ENCODE results near the gene LIN7B.
A peak's percentile ranks its signal among the peaks of the same experiment; 100 is the strongest.
"Not testable (repeated sequence)": the region's sequence is repeated elsewhere in the genome, so short reads cannot be mapped to it uniquely, and the experiment has no call there.

LIN7B gene

DNA sequence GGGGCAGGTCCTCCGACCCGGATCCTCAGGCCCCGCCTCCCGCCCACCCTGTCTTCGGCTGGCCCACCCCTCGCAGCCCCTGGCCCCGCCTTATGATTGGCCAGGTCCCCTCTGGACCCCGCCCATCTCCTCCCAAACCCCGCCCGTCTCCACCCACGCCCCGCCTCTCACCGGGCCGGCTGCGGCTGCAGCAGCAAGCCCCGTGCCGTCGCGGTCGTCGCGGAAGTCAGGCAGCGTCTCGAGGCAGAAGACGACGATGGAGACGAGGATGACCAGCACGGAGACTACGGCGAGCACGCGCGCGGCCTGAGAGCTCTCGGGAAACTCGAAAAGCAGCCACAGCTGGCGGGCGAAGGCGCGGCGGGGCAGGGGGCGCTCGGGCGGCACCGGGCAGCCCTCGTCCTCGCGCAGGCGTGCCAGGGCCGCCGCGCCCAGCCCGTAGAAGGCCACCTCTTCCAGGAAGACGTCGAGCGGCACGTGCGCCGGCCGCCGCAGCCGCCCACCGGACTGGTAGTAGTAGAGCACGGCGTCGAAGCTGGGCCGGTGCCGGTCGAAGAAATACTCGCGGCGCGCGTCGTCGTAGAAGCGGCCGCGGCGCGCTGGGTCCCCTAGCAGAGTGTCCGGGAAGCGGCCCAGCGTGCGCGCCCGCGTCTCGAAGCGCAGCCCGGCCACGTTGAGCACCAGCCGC lies 42.2 kb upstream of the LIN7B start:
- no peak overlapping the region for H3K4me3 ChIP-seq (ENCODE audit: low read depth, low read length)
- no peak for DNase-seq (ENCODE audit: low read depth)
- TF ChIP-seq, protein P1, sequence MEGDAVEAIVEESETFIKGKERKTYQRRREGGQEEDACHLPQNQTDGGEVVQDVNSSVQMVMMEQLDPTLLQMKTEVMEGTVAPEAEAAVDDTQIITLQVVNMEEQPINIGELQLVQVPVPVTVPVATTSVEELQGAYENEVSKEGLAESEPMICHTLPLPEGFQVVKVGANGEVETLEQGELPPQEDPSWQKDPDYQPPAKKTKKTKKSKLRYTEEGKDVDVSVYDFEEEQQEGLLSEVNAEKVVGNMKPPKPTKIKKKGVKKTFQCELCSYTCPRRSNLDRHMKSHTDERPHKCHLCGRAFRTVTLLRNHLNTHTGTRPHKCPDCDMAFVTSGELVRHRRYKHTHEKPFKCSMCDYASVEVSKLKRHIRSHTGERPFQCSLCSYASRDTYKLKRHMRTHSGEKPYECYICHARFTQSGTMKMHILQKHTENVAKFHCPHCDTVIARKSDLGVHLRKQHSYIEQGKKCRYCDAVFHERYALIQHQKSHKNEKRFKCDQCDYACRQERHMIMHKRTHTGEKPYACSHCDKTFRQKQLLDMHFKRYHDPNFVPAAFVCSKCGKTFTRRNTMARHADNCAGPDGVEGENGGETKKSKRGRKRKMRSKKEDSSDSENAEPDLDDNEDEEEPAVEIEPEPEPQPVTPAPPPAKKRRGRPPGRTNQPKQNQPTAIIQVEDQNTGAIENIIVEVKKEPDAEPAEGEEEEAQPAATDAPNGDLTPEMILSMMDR (IDR thresholded peaks at IDR 0.05; ENCODE audit: low read depth, low read length, missing control alignments) = no peak

DNA sequence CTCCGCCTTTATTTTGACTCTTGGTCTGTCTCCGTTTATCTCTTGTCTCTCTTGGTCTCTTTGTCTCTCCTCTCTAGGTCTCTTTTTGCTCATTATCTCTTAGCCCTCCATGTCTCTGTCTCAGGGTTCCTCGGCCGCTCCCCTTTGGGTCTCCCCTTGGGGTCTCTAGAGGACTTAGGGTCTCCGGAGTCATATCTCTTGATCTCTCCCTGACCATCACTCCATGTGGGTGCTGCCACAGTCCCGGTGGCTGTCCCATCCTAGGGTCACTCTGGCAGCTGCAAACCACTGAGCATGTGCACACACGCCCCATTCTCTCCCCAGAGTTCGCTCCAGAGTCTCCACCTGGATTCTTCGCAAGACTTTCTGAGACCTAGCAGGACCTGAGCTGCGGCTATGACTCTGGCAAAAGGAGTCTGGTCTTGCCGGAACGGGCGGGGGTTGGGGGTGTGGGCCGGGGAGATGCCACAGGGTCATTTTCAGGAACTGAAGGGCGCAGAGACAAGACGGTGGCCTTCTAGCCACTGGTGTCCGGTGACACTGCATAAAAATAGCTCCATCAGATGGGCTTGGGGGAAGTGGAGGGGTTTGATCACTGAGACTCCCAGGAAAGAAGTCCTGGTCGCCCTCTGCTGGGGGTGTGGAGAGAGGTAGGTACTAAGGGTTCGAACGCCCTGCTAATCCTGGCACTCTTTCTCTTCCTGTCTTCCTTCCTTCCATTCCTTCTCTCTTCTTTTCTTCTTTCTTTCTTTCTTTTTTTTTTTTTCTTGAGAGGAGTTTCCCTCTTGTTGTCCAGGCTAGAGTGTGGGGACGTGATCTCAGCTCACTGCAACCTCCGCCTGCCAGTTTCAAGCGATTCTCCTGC lies 40.4 kb upstream of the LIN7B start:
- TF ChIP-seq, protein P1 (IDR thresholded peaks at IDR 0.05; ENCODE audit: low read depth, low read length, missing control alignments) = peak; percentile 41
- H3K4me3 ChIP-seq (ENCODE audit: low read depth, low read length) = no peak overlapping the region
- DNase-seq (ENCODE audit: low read depth) = no peak

DNA sequence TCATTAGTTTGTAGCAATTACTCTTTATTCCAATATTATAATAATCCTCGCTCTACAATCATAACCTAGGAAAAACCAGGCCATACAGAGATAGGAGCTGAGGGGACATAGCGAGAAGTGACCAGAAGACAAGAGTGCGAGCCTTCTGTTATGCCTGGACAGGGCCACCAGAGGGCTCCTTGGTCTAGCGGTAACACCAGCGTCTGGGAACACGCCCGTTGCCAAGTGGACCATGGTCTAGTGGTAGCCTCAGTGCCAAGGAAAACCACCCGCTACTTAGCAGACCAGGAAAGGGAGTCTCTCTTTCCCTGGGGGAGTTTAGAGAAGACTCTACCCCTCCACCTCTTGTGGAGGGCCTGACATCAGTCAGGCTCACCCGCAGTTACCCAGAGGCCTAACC lies 39.3 kb upstream of the LIN7B start:
- H3K4me3 ChIP-seq (ENCODE audit: low read depth, low read length); DNase-seq (ENCODE audit: low read depth): not testable (repeated sequence)
- TF ChIP-seq, protein P1 (IDR thresholded peaks at IDR 0.05; ENCODE audit: low read depth, low read length, missing control alignments) = peak; percentile 63

DNA sequence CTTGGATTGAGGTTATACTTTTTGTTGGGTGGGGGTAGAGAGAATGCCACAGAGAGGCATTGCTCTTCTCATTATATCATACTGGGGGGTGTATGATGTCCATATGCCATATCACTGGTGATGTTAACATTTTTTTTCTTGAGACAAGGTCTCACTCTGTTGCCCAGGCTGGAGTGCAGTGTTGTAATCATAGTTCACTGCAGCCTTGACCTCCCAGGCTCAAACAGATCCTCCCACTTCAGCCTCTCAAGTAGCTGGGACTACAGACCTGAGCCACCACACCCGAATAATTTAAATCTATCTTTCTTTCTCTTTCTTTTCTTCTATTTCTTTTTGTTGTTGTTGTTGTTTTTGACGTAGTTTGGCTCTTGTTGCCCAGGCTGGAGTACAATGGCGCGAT lies 33.8 kb upstream of the LIN7B start:
- no peak for DNase-seq (ENCODE audit: low read depth)
- no peak overlapping the region for H3K4me3 ChIP-seq (ENCODE audit: low read depth, low read length)
- TF ChIP-seq, protein P1 (IDR thresholded peaks at IDR 0.05; ENCODE audit: low read depth, low read length, missing control alignments) = no peak

DNA sequence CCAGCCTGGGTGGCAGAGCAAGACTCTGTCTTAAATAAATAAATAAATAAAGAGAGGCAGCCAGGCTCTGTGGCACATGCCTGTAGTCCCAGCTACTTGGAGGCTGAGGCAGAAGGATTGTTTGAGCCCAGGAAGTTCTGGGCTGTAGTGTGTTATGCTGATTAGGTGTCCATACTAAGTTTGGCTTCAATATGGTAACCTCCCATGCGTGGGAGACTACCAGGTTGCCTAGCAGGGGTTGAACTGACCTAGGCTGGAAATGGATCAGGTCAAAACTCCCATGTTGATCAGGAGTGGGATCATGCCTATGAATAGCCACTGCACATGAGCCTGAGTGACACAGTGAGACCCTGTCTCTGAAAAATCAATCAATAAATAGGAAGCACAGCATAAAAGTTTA lies 32.9 kb upstream of the LIN7B start:
- no peak for DNase-seq (ENCODE audit: low read depth)
- TF ChIP-seq, protein P1 (IDR thresholded peaks at IDR 0.05; ENCODE audit: low read depth, low read length, missing control alignments) = no peak
- H3K4me3 ChIP-seq (ENCODE audit: low read depth, low read length) = no peak overlapping the region

DNA sequence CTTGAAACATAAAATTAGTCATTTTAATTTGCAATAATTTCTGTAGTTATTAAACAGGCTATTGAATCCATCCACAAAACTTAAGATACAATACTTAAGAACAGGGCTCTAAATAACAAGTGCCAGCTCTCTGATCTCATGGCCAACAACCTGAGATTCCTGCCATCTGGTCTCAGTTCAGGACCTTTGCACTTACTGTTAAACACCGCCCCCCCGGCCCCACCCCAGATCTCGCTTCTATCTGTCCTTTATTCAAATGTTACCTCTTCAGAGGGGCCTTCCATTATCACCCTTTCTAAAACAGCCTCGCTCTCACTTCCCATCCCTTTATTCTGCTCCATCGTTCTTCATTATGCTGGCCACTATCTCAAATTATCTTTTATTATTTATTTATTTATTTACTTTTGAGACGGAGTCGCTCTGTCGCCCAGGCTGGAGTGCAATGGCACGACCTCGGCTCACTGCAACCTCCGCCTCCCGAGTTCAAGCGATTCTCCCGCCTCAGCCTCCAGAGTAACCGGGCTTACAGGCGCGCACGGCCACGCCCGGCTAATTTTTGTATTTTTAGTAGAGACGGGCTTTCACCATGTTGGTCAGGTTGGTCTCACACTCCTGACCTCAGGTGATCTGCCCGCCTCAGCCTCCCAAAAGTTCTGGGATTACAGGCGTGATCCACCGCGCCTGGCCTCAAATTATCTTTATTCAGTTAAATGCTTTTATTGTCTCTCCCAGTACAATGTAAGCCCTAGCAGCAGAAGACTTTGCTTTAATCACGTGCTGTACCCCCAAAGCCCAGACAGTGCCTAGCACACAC lies 29.8 kb upstream of the LIN7B start:
- DNase-seq (ENCODE audit: low read depth) = no peak
- TF ChIP-seq, protein P1 (IDR thresholded peaks at IDR 0.05; ENCODE audit: low read depth, low read length, missing control alignments) = no peak
- H3K4me3 ChIP-seq (ENCODE audit: low read depth, low read length) = peak overlapping the region; percentile 97
